GM12878 (cell line): ENCODE data around the gene ASIC1. TPM values are rescaled to one million over a fixed set of nuclear protein-coding genes. Genes with fewer than 3 reads are reported as not detected.
A peak's percentile ranks its signal among the peaks of the same experiment; 100 is the strongest.

ENCODE experiments used
- CREB1 ChIP-seq: IDR thresholded peaks from 2 replicates; pipeline ENCODE4 v1.6.1; 2012; ENCODE audit warnings: low read depth, mild to moderate bottlenecking, inconsistent platforms
- E2F4 ChIP-seq: IDR thresholded peaks from 2 replicates; pipeline ENCODE4 v1.6.1; 2012; ENCODE audit warnings: low read depth, low read length, improper control_type of control experiment
- E2F8 ChIP-seq: fragments of 450-650 bp; IDR thresholded peaks from 2 replicates; pipeline ENCODE4 v1.6.1; 2018; ENCODE audit warnings: mild to moderate bottlenecking, low read depth, moderate library complexity; ENCODE audit not compliant: partially characterized antibody
- EZH2 ChIP-seq: IDR thresholded peaks from 2 replicates; pipeline ENCODE4 v1.6.1; 2012; ENCODE audit warnings: low read depth, mild to moderate bottlenecking, control low read depth, inconsistent platforms, low read length, borderline replicate concordance; ENCODE audit not compliant: control insufficient read depth
- GABPA ChIP-seq: IDR thresholded peaks from 2 replicates; pipeline ENCODE4 v1.6.1; 2014; ENCODE audit warnings: antibody characterized with exemption, low read depth, mild to moderate bottlenecking, inconsistent platforms
- HCFC1 ChIP-seq: fragments of 150-350 bp; IDR thresholded peaks from 2 replicates; pipeline ENCODE4 v1.6.1; 2014; ENCODE audit warnings: low read length
- HSF1 ChIP-seq: fragments of 150-350 bp; IDR thresholded peaks from 2 replicates; pipeline ENCODE4 v1.6.1; 2014; ENCODE audit warnings: mild to moderate bottlenecking, low read depth, low read length
- MXI1 ChIP-seq: fragments of 150-350 bp; IDR thresholded peaks from 2 replicates; pipeline ENCODE4 v1.6.1; 2011; ENCODE audit warnings: low read depth, mild to moderate bottlenecking, inconsistent platforms, low read length, improper control_type of control experiment
- POLR2AphosphoS2 ChIP-seq: IDR thresholded peaks from 2 replicates; pipeline ENCODE4 v1.6.1; 2011; ENCODE audit warnings: low read depth, mild to moderate bottlenecking, low read length, improper control_type of control experiment, moderate library complexity
- POU2F2 ChIP-seq: IDR thresholded peaks from 3 replicates; pipeline ENCODE4 v1.6.1; 2011; ENCODE audit warnings: low read depth, mild to moderate bottlenecking, low read length, borderline replicate concordance
- RAD51 ChIP-seq: fragments of 450-650 bp; IDR thresholded peaks from 2 replicates; pipeline ENCODE4 v1.6.1; 2016; ENCODE audit warnings: moderate library complexity, mild to moderate bottlenecking, inconsistent platforms
- RCOR1 ChIP-seq: conservative IDR thresholded peaks from 2 replicates; pipeline ENCODE4 v1.6.1; 2012; ENCODE audit warnings: low read depth, low read length, improper control_type of control experiment
- RFX5 ChIP-seq: IDR thresholded peaks from 2 replicates; pipeline ENCODE4 v1.6.1; 2011; ENCODE audit warnings: low read depth, low read length, improper control_type of control experiment
- SP1 ChIP-seq: IDR thresholded peaks from one replicate; pipeline ENCODE4 v1.6.1; 2011; ENCODE audit warnings: low read depth, low read length
- STAT3 ChIP-seq: IDR thresholded peaks from 2 replicates; pipeline ENCODE4 v1.6.1; 2011; ENCODE audit warnings: low read depth, low read length, improper control_type of control experiment
- TCF12 ChIP-seq: IDR thresholded peaks from 2 replicates; pipeline ENCODE4 v1.6.1; 2011; ENCODE audit warnings: low read depth, mild to moderate bottlenecking, low read length
- YY1 ChIP-seq: IDR thresholded peaks from 2 replicates; pipeline ENCODE4 v1.6.1; 2011; ENCODE audit warnings: low read depth, mild to moderate bottlenecking, low read length
- ZBTB40 ChIP-seq: fragments of 450-650 bp; IDR thresholded peaks from 2 replicates; pipeline ENCODE4 v1.6.1; 2016; ENCODE audit warnings: mild to moderate bottlenecking, moderate library complexity, borderline replicate concordance
- ZNF384 ChIP-seq: IDR thresholded peaks from 2 replicates; pipeline ENCODE4 v1.6.1; 2012; ENCODE audit warnings: low read depth, mild to moderate bottlenecking, low read length, improper control_type of control experiment, borderline replicate concordance
- polyA plus RNA-seq, 11 experiments: library from polyadenylated mRNA; depleted of rRNA in 4 of 11; unstranded in 6 of 11; stranded (reverse) in 5 of 11; fragments of >200 nt; fragmentation: Nextera tagmentation in 4 of 11; fragmentation: Illumina TruSeq in 1 of 11; extraction: Ambion mirVana in 4 of 11; extraction: Trizol in 1 of 11; gene quantifications; 1 replicate in 1 of 11; 2 replicates in 10 of 11; pipeline versions ENCODE4 v1.2.1 to v1.2.3, GENCODE V29; 2011 to 2016; ENCODE audit warnings: inconsistent platforms in 2 of 11, missing spikeins in 2 of 11, low read depth in 1 of 11
- total RNA-seq, 4 experiments: library from RNA; depleted of rRNA in 3 of 4; stranded (reverse); fragments of >200 nt in 3 of 4; fragmentation: Illumina TruSeq in 1 of 4; extraction: Trizol in 1 of 4; gene quantifications; 2 replicates each; pipeline versions ENCODE4 v1.2.1 to v1.2.3, GENCODE V29; 2013 to 2021

Gene ASIC1
- total and polyA plus RNA-seq, 10 of the 15 experiments (the other 5 are each of a cell fraction or from before 2014, with no cell fraction given) = 0.02 to 0.28 (median 0.21) TPM; not detected in 4

- TF ChIP-seq ZBTB40 (peak; percentile 85; the same call in 1 of the 2 replicates), ZNF384 (peak; percentile 100), E2F8 (peak; percentile 84), POU2F2 (peak; percentile 55; the same call in 1 of the 3 replicates), POLR2AphosphoS2 (0 out of 2 replicates have a peak, but pooled peaks have one; percentile 25), EZH2 (no peak), HCFC1 (peak; percentile 91), TCF12 (peak; percentile 35; the same call in 1 of the 2 replicates), MXI1 (peak; percentile 89), E2F4 (peak; percentile 96), RFX5 (0 out of 2 replicates have a peak, but pooled peaks have one; percentile 45), SP1 (peak; percentile 42), HSF1 (peak; percentile 47; the same call in 1 of the 2 replicates), STAT3 (0 out of 2 replicates have a peak, but pooled peaks have one; percentile 15), CREB1 (peak; percentile 97), RAD51 (peak; percentile 77), GABPA (peak; percentile 91), RCOR1 (0 out of 2 replicates have a peak, but pooled peaks have one; percentile 69), YY1 (peak; percentile 100)
Observed at GRCh38 chr12:50025187-50026059, 32.0 kb upstream of the ASIC1 start, which contains the start of gene RACGAP1 (continued).
